Gastrocnemius medialis (tissue), 4 donors: ENCODE measurements around the gene PSMA4. TPM values are rescaled to one million over a fixed set of nuclear protein-coding genes. Genes with fewer than 3 reads are reported as not detected.
A peak's percentile ranks its signal among the peaks of the same experiment; 100 is the strongest.

Experiments used
- ATAC-seq, 2 donors: fragments of 150-250 bp; one replicate each; pipeline ENCODE4 v1.9.1; 2016
- DNase-seq, 2 donors: peaks; one replicate each; pipeline ENCODE4 v3.0.0-alpha.2; 2019
- H3K27ac ChIP-seq, 4 donors: fragments of 200-600 bp; sonication (generic); 1 replicate in 1 of 4; 2 replicates in 3 of 4; pipeline ENCODE4 v1.5.1; 2016 to 2018; ENCODE audit warnings: mild to moderate bottlenecking in 2 of 4, moderate library complexity in 1 of 4
- H3K27me3 ChIP-seq, 3 donors: fragments of 200-600 bp; sonication (generic) in 2 of 3; 1 replicate in 1 of 3; 2 replicates in 2 of 3; pipeline versions ENCODE4 v1.5.1 to v1.6.0; 2016 to 2019; ENCODE audit warnings: mild to moderate bottlenecking in 1 of 3, moderate library complexity in 1 of 3
- H3K36me3 ChIP-seq, 2 donors: fragments of 200-600 bp; sonication (generic) in 1 of 2; one replicate each; pipeline ENCODE4 v1.5.1; 2017 to 2018
- H3K4me1 ChIP-seq, 2 donors: fragments of 200-600 bp; sonication (generic) in 1 of 2; one replicate each; pipeline ENCODE4 v1.5.1; 2016 to 2017; ENCODE audit warnings: mild to moderate bottlenecking in 2 of 2
- H3K4me3 ChIP-seq, 4 donors: fragments of 200-600 bp; sonication (generic) in 3 of 4; 1 replicate in 1 of 4; 2 replicates in 3 of 4; pipeline ENCODE4 v1.5.1; 2016 to 2019; ENCODE audit warnings: mild to moderate bottlenecking in 2 of 4
- H3K9me3 ChIP-seq, 3 donors: fragments of 200-600 bp; sonication (generic) in 2 of 3; 1 replicate in 1 of 3; 2 replicates in 2 of 3; pipeline ENCODE4 v1.5.1; 2016 to 2019
- POLR2A ChIP-seq, 2 donors: fragments of 450-650 bp; IDR thresholded peaks; one replicate each; pipeline ENCODE4 v1.6.1; 2017; ENCODE audit warnings: antibody characterized with exemption in 2 of 2, mild to moderate bottlenecking in 2 of 2, moderate library complexity in 2 of 2
- in situ Hi-C, 4 donors: fragments of 200-750 bp; cut with MboI; loops; one replicate each; pipeline versions ENCODE4 v1.15.0 to v1.8.0; 2017; ENCODE audit warnings: low sequenced_read_pairs in 4 of 4
- intact Hi-C: fragments of 100-400 bp; cut with DNase I; formaldehyde crosslinking; loops from one replicate; pipeline ENCODE4 v1.15.1; 2023; ENCODE audit warnings: low total_unique reads
- total RNA-seq, 4 donors: library from RNA; depleted of rRNA; stranded (reverse); fragments of >200 nt; gene quantifications; one replicate each; pipeline versions ENCODE4 v1.1.0 to v1.2.3, GENCODE V29; 2016
- TF ChIP-seq, protein P1 (sequence below), 5 experiments: fragments of 450-650 bp in 3 of 5; fragments of 200-600 bp in 2 of 5; sonication (generic) in 2 of 5; IDR thresholded peaks in 4 of 5; conservative IDR thresholded peaks in 1 of 5; 1 replicate in 4 of 5; 2 replicates in 1 of 5; pipeline ENCODE4 v1.5.1; 2016 to 2019; ENCODE audit warnings: antibody characterized with exemption in 5 of 5, mild to moderate bottlenecking in 3 of 5, moderate library complexity in 3 of 5

PSMA4 gene
- 100 to 1,000 TPM; 176 to 243 (median 212) TPM for total RNA-seq

- Histone ChIP-seq H3K36me3 (peaks cover 0 to 27% of the 10 kb centered on the region in 2 donors), H3K27me3 (no peaks in the 10 kb centered on the region), H3K4me1 (peaks cover 12 to 16% of the 10 kb centered on the region in 2 donors), H3K9me3 (no peaks in the 10 kb centered on the region), H3K27ac (peak within 1 kb of the TSS; percentile 91 to 97 (median 94)), H3K4me3 (peak within 1 kb of the TSS; percentile 76 to 90 (median 84))
- ATAC-seq (peak; percentile 93 to 95), DNase-seq (peak; percentile 79 to 90)
- intact Hi-C loops (loop anchor here (1.0 kb wide), 2 partner anchors 33 to 102 kb away; partner anchors contain the start of genes HYKK and IREB2), in situ Hi-C loops (no loop called here)
- TF ChIP-seq POLR2A (IDR thresholded peaks at IDR 0.05), result peak; percentile 86 to 94
- TF ChIP-seq, protein P1, sequence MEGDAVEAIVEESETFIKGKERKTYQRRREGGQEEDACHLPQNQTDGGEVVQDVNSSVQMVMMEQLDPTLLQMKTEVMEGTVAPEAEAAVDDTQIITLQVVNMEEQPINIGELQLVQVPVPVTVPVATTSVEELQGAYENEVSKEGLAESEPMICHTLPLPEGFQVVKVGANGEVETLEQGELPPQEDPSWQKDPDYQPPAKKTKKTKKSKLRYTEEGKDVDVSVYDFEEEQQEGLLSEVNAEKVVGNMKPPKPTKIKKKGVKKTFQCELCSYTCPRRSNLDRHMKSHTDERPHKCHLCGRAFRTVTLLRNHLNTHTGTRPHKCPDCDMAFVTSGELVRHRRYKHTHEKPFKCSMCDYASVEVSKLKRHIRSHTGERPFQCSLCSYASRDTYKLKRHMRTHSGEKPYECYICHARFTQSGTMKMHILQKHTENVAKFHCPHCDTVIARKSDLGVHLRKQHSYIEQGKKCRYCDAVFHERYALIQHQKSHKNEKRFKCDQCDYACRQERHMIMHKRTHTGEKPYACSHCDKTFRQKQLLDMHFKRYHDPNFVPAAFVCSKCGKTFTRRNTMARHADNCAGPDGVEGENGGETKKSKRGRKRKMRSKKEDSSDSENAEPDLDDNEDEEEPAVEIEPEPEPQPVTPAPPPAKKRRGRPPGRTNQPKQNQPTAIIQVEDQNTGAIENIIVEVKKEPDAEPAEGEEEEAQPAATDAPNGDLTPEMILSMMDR (IDR thresholded peaks at IDR 0.05 in 4 of 5, conservative IDR thresholded peaks at IDR 0.05 in 1 of 5), result peak in 4 of 5 experiments; percentile 13 to 64 (median 48)
These were observed at the start of gene PSMA4 for GRCh38 chr15:78540141-78540870. Gene PSMA4, plus strand, starts transcription at chr15:78540444. Its CDS starts 1,484 bp downstream, at chr15:78541928.

- no peaks in the 10 kb centered on the region for H3K9me3 ChIP-seq
- no peak overlapping the region for H3K4me3 ChIP-seq
- no peak for ATAC-seq
- DNase-seq, result no peak
- intact Hi-C loops (no loop called here), in situ Hi-C loops (no loop called here)
- H3K27ac ChIP-seq, result no peak overlapping the region
- TF ChIP-seq POLR2A (IDR thresholded peaks at IDR 0.05), result no peak
- TF ChIP-seq, protein P1 (IDR thresholded peaks at IDR 0.05 in 4 of 5, conservative IDR thresholded peaks at IDR 0.05 in 1 of 5), result no peak
- peaks cover 0 to 97% of the 10 kb centered on the region in 2 donors for H3K36me3 ChIP-seq
- no peaks in the 10 kb centered on the region for H3K27me3 ChIP-seq
- H3K4me1 ChIP-seq, result no peaks in the 10 kb centered on the region
These were observed 47.4 kb upstream of the PSMA4 start for GRCh38 chr15:78492872-78493271.

DNA sequence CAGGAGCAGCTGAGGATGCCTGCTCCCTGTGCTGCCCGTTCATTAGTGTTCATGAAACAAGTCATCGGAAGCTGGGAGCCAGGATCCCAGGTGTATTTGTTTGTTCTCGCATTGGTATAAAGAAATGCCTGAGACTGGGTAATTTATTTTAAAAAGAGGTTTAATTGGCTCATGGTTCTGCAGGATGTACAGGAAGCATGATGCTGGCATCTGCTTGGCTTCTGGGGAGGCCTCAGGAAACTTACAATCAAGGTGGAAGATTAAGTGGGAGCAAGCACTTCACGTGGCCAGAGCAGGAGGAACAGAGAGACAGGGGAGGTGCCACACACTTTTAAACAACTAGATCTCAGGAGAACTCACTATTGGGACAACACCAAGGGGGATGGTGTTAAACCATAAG is 38.4 kb upstream of the PSMA4 start:
- intact Hi-C loops, result no loop called here
- no peaks in the 10 kb centered on the region for H3K27me3 ChIP-seq
- H3K4me1 ChIP-seq, result no peaks in the 10 kb centered on the region
- ATAC-seq (no peak), DNase-seq (no peak)
- peaks cover 0 to 40% of the 10 kb centered on the region in 2 donors for H3K36me3 ChIP-seq
- in situ Hi-C loops, result no loop called here
- no peak overlapping the region for H3K4me3 ChIP-seq
- no peaks in the 10 kb centered on the region for H3K9me3 ChIP-seq
- TF ChIP-seq, protein P1 (IDR thresholded peaks at IDR 0.05 in 4 of 5, conservative IDR thresholded peaks at IDR 0.05 in 1 of 5), result no peak
- no peak for TF ChIP-seq POLR2A (IDR thresholded peaks at IDR 0.05)
- no peak overlapping the region for H3K27ac ChIP-seq

DNA sequence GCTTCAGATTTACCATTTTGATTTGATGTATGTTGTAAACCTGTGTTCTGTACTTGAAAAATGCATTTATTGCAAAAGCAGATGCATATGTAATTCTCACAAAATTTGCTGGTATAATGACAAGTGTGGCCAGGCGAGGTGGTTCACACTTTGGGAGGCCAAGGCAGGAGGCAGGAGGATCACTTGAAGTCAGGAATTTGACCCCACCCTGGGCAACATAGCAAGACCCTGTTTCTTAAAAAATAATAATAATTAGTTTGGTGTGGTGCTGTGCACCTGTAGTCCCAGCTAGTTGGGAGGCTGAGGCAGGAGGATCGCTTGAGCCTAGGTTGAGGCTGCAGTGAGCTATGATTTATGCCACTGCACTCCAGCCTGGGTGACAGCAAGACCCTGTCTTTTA is 37.6 kb upstream of the PSMA4 start:
- Histone ChIP-seq H3K4me3 (no peak overlapping the region), H3K27me3 (no peaks in the 10 kb centered on the region), H3K27ac (no peak overlapping the region), H3K9me3 (no peaks in the 10 kb centered on the region), H3K4me1 (no peaks in the 10 kb centered on the region), H3K36me3 (peaks cover 0 to 34% of the 10 kb centered on the region in 2 donors)
- intact Hi-C loops, result no loop called here
- ATAC-seq (no peak), DNase-seq (no peak)
- in situ Hi-C loops, result no loop called here
- no peak for TF ChIP-seq POLR2A (IDR thresholded peaks at IDR 0.05)
- TF ChIP-seq, protein P1 (IDR thresholded peaks at IDR 0.05 in 4 of 5, conservative IDR thresholded peaks at IDR 0.05 in 1 of 5), result no peak
